GM06990 (cell line): ENCODE data around the gene GPR137.

Source experiments
- DNase-seq: peaks from one replicate; pipeline ENCODE4 v3.0.0-alpha.2; 2011; ENCODE audit not compliant: insufficient read length; ENCODE audit errors: extremely low read depth
- H3K27me3 ChIP-seq: replicated peaks from 2 replicates; pipeline ENCODE4 v1.6.0; 2011; ENCODE audit warnings: low read length; ENCODE audit not compliant: control insufficient read depth, insufficient read depth
- H3K36me3 ChIP-seq: 2 replicates; pipeline ENCODE4 v1.5.1; 2011; ENCODE audit warnings: low read length; ENCODE audit not compliant: control insufficient read depth, insufficient read depth
- H3K4me3 ChIP-seq: replicated peaks from 2 replicates; pipeline ENCODE4 v1.5.1; 2011; ENCODE audit warnings: low read depth, mild to moderate bottlenecking, control low read depth, low read length
- CTCF ChIP-seq: IDR thresholded peaks from 2 replicates; pipeline ENCODE4 v1.5.1; 2011; ENCODE audit warnings: low read length, control low read depth, mild to moderate bottlenecking, inconsistent platforms; ENCODE audit not compliant: insufficient read depth, poor library complexity, severe bottlenecking

GPR137 gene

GRCh38 chr11:64278576-64279190, 7.0 kb upstream of the GPR137 start:
- TF ChIP-seq CTCF: no peak
- H3K36me3 ChIP-seq: peaks cover 14% of the 10 kb centered on the region
- peak; percentile 0 for DNase-seq
- no peaks in the 10 kb centered on the region for H3K27me3 ChIP-seq
- no peak overlapping the region for H3K4me3 ChIP-seq

- no peak for TF ChIP-seq CTCF
- peaks cover 10% of the 10 kb centered on the region for H3K36me3 ChIP-seq
- DNase-seq: no peak
- H3K27me3 ChIP-seq: no peaks in the 10 kb centered on the region
- no peak overlapping the region for H3K4me3 ChIP-seq
These were observed 3.5 kb upstream of the GPR137 start for GRCh38 chr11:64281957-64282770.

- no peak for DNase-seq
- Histone ChIP-seq H3K4me3 (no peak overlapping the region), H3K27me3 (no peaks in the 10 kb centered on the region)
These were observed 2.6 kb upstream of the GPR137 start for GRCh38 chr11:64283092-64283491.

GRCh38 chr11:64284048-64284961, 1.3 kb upstream of the GPR137 start, which contains the start of gene BAD:
Gene BAD (minus strand): TSS chr11:64284665. CDS start chr11:64284368, 297 bp downstream.
- peak; percentile 91 for DNase-seq
- Histone ChIP-seq H3K27me3 (no peaks in the 10 kb centered on the region), H3K36me3 (peaks cover 2% of the 10 kb centered on the region; the same call in 1 of the 2 replicates), H3K4me3 (peak within 1 kb of the TSS; percentile 64)
- TF ChIP-seq CTCF: no peak

More at GRCh38 chr11:64283092-64283491, 2.6 kb upstream of the GPR137 start:
- peaks cover 8% of the 10 kb centered on the region for H3K36me3 ChIP-seq
- no peak for TF ChIP-seq CTCF
